Fibroblast of skin of abdomen (primary cell): ENCODE measurements around the gene PCARE.
A peak's percentile ranks its signal among the peaks of the same experiment; 100 is the strongest.

Source experiments
- DNase-seq: peaks from one replicate; pipeline ENCODE4 v3.0.0-alpha.2; 2013

Gene PCARE

DNA sequence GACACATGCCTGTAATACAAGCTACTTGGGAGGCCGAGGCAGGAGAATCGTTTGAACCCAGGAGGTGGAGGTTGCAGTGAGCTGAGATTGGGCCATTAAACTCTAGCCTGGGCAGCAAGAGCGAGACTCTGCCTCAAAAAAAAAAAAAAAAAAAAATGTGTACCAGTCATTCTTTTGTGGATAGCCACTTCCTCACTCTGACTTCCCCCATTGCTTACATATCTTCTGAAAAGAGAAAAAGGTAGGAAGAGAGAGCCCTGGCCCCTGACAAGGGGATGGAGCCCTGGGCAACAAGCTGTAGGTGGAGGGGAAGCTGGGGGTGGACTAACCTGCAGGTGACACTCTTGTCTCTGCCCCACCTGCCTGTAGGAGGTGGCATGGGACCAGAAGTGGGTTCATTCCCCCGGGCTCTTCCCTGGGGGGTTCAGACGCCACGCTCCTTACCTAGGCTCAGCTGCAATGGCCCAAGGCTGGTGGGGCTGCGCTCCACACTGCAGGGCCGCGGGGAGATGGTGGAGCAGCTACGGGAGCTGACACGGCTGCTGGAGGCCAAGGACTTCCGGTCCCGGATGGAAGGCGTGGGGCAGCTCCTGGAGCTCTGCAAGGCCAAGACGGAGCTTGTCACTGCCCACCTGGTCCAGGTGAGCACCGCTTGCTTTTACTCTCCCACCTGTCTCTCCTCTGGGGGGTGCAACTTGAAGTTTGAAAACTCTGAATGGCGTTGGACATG lies 39.1 kb downstream of the PCARE start:
- DNase-seq, result no peak

DNA sequence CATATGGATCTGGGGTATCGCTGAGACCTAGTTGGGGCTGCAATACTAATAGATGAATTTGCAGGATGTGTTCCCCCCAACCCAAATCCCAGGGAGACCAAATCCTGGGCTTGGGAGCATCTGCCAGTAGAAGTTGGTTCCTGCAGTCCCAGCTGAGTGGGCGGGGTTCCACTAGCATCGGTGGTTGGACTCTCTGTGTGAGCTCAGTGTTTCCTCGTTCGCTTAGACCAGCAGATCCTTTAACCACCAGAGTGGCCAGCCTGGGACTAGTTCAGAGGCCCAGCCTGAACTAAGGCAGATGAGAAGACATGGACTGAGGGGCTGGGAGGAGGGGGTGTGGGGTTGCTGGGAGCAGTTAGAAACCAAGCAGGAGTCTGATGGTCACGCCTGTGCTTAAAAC lies 40.7 kb downstream of the PCARE start:
- DNase-seq, result no peak

DNA sequence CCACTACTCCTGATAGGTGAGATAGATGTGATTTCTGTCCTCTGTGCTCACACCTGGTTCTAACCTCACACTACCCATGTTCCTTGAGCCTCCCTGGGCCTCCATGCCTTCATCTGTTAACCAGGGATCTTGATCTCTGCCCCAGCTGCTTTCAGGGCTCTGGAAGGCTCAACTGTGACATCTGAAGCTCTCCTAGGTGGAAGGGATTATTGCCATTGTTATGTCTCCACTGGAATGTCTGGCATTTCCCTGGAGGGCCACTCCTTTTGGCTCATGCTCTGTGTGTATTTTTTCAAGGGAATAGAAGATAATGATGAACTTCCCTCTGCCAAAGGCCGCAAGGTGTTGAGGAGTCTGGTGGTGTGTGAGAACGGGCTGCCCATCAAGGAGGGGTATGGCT lies 41.2 kb downstream of the PCARE start:
- peak; percentile 42 for DNase-seq

DNA sequence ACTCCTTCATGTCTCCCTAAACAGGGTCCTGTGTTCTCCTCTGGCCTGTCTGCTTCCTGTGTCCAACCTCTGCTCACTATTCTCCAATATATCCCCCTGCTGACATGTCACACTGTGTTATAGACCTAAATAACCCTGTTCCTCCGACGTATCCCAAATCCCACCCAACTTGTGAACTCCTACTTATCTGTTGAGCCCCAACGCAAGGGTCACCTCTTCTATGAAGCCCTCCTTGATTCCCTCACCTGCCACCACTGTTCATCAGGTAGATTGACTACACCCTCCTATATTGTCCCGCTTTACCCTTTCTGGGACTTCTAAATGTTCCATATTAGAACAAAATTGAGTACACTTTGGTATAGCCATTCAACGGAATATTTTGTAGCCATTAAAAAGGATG lies 42.1 kb downstream of the PCARE start:
- no peak for DNase-seq

DNA sequence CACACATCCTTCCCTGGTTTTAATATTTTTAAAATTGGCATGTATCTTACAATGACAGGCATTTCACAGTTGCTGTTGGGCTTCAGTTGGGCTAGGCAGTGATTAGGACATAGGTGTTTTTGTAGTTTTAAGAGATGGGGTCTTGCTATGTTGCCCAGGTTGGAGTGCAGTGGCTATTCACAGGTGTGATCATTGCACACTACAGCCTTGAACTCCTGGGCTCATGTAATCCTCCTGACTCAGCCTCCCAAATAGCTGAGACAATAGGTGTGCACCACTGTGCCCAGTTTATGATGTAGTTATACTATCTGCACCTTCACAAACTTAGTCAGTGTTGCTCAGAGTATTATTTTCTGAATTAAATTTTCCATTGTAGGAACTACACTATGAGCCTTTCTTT lies 43.3 kb downstream of the PCARE start:
- no peak for DNase-seq

DNA sequence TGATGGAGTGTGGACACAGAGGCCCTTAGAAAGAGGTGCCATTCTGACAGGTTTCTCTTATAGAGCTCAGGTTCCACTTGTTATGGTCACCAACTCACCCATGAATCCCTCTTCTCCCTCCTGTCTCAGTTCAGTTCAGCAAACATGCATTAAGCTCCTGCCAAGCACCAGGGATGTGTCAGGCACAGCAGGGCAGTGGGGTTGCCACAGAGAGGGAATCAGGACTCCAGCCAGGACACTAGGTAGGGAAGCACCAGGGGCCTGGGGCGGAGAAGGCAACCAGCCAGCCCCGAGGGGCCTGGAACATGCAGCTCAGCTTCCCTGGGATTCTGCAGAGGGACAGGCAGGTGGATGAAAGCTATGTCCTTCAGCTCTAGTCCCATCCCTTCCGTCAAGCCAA lies 48.6 kb downstream of the PCARE start:
- DNase-seq, result no peak

DNA sequence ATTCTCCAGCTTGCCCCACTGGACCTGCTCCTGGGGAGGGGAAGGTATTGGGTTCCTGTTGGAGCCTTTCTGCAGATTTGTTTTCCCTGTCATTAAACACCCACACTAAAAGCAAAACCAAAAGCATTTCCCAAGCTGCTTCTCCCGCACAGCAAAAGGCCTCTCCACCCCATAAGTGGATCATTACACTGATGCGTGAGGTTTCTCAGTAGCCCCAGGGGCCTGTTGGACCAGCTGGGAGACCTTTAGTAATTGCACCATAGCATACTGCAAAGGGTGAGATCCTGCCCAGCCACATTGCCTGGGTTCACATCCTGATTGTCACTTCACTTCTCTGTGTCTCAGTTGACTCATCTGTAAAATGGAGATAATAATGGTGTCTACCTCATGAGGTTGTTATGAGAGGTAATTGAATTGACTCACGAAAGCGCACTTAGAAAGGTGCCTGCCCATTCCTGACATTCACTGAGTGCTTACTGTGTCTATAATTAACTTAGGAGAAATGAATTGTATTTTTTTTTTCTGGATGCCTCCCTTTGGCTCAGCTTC lies 49.4 kb downstream of the PCARE start:
- DNase-seq, result no peak

DNA sequence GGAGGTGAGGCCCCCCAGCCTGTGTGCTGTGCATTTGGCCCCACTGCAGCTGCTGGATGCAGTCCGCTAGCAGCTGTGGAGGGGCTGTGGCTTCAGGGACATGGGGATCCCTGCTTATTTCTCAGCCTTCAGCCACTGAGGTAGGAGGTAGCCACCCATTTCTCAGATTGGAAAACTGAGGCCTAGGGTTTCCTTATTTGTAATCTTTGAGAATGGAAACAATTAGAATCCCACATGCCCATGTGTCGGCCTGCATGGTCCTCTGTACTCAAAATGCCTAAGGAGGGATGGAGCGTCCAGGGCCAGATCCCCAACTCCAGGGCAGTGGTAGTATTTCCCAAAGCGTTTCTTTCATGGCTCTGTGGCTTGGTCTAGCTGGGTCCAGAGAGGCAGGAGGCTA lies 51.1 kb downstream of the PCARE start:
- DNase-seq, result no peak

DNA sequence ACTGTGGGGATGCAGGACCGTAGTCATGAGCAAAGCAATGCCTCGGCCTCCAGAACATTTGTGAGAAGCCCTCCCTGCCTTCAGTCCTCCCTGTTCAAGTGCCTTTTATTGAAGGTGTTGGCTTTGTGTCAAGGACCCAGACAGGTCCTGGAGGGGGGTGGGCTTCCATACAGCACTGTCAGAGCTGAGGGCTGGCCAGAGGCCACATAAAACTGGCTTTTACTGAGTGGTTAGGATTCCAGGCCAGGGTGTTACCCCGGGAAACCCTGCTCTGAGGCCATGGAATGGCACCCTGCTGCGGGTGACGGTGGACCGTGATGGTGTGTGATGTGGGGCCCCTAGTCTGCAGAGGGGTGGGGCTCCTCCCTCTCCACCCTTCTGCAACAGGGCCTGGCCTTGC lies 51.6 kb downstream of the PCARE start:
- DNase-seq, result no peak

DNA sequence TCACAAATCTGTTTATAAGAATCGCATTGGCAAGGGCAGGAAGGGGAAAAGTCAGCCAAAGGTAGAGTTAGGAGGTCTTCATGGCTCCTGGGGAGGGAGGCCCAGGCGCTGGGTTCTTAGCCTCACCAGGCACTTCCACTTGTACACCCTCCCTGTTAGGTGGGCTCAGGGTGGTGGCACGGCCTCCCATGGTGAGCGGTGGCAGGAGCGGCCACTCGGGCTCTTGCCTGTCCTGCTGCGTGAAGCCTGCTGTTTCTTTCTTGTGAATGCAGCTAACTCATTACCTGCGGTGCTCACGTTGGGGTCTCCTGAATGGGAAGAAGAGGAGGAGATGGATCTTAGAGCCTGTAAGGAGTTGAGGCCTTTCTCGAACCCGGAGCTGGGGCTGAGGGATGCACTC lies 52.4 kb downstream of the PCARE start:
- no peak for DNase-seq

DNA sequence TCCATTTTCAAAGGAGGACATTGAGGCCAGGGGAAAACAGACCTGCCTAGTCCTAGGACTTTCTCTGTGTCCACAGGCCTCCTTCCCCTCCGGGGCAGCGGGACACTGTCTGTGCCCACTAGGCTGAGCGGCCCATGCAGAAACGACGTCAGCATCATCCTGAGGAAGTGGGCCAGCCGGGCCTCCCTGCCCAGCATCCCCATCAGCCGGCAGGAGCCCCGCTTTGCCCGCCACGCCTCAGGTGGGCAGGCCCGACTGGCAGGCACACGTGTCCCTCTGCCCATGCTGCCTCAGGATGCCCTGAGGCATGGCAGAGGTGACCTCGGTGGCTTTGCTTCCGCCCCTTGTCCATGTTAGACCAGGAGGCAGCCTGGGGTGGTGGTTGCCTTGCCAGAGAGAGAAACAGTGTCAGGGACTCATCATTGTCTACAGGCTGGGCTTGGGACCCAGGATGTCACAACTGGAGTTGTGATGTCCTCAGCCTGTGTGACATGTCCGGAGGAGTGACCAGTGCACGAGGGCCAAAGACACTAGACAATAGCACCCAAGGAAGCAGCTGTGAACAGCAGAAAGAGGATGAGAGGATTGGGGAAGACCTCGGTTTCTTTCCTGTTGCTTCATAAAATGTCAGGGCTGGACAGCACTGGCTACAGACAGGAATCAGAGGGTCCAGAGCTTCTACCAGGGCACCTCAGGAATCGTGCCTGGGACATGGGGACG lies 56.4 kb downstream of the PCARE start:
- no peak for DNase-seq

DNA sequence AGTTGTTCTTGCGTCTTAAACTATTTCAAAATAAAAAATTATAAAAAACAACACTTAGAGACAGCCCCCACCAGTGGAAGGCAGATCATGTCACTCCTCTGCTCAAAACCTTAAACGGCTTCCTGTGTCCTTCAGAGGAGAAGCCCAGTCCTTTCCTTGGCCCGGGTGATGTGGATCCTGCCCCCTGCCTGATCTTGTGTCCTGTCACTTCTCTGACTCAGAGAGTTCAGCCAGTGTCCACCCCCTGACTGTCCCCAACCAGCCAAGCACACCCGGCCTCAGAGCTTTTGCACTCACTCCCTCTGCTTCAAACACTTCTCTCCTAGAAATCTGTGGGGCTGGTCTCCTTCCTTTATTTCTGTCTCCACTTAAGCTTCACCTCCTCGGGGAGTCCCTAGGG lies 57.8 kb downstream of the PCARE start:
- no peak for DNase-seq

DNA sequence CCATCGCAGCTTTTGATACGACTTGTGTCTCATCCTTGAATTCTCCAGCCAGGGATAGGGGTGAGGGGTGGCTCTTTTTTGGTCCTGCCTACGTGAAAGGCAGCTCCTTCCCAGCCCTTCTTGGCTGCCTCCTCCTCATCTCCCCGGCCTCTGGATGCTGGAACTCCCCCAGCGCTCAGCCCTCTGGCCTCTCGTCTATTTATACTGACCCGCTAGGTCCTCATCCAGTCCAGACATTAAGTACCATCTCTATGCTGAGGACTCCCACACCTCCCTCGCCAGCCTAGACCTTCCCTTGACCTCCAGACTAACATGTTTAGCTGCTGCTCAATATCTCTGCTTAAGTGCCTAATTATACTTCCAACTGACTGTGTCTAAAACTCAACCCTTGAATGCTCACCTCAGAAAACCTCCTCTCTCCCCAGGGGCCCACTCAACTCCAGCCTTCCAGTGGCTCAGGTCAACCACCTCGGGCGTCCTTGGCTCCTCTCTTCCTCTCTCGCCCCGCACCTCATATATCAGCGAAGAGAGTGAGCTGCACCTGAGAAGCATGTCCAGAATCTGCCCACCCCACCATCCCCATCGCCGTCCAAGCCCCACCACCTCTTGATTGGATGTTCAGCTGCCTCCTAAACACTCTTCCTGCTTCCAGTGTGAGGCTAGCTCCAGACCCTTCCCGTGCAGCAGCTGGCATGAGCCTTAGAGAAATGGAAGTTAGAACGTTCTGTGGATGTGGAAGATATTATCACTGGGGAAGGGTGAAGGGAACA lies 58.4 kb downstream of the PCARE start:
- no peak for DNase-seq

DNA sequence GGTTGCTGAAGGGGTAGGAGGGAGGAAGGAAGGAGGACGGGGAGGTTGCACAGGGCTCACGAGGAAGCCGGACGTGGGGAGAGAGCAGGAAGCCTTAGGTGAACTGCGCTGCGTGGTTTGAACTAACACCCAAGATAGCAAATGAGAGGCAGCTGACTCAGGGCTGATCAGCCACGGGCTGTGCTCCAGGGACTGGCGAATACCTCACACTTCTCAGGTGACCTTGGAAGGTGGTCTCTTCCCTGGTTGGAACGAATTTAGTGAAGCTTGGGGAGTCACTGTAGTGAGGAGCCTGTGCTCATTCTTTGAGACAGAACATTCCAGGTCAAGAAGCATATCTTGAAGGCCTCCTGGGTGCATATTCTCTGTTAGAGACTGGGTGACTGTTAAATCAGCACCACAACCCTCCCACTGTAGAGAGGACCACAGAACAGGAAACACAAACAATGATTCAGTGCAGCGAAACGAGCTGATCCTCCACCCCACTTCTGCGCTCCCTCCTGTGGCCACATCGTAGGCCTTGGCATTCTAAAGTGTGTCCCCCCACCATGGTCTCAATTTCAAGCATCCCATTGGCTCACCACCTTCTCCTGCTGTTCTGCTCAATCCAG lies 59.4 kb downstream of the PCARE start:
- peak; percentile 17 for DNase-seq

DNA sequence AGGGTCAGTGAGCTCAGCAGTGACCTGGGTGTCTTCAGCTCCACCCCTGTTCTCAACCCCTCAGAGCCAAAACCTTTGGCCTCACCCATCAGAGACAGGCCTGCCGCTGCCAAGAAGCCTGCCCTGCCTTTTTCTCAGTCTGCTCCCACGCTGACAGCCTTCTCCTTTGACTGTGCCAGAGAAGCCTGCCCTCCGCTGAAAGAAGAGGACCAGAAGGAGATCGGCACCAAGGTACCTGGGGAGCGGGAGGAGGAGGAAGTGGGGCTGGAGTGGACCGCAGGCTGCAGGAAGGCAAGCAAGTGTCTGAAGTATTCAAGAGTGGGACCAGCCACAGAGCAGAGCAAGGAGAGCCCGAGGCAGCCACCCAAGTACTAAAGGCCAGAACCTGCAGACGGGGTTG lies 60.0 kb downstream of the PCARE start:
- no peak for DNase-seq

DNA sequence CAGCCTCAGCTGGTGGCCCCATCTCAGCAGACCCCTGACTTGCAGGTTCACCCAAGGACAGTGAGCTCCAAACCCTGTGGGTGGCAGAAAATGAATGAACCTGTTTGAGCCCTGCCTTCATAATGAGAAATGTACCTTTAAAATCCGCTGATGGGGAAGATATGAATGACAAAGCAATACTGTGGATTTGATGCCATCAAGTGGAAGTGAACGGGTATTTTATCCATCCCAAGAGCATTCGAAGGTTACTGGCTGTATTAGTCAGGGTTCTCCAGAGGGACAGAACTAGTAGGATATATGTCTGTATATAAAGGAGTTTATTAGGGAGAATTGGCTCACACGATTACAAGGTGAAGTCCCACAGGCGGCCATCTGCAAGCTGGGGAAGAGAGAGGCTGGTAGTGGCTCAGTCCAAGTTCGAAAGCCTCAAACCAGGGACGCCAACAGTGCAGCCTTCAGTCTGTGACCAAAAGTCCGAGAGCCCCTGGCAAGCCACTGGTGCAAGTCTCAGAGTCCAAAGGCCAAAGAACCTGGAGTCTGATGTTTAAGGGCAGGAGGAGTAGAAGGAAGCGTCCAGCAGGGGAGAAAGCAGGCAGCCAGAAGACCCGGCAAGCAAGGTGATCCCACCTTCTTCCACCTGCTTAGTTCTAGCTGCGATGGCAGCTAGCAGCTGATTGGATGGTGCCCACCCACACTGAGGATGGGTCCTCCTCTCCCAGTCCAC lies 61.1 kb downstream of the PCARE start:
- no peak for DNase-seq

DNA sequence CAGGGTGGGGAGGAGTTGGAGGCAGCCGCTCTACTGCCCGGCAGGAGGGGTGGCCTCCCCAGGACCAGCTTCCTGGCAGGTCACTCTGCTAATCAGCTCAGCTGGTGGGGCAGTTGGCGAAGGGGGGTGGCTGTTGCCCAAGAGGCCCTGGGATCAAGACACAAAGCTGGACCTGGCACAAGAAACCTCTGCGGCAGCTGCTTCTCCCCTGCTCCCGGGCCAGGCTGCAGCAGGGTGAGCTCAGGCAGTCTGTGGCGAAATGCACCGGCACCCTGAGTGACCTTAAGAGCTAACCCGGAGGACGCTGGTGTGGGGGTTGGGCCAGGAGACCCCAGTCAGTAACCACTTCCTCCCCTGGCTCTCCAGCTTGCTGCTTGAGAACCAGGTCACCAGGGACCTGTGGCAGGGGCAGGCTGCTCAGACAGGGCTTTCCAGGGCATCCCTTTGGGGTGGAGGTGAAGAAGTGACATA lies 62.1 kb downstream of the PCARE start:
- no peak for DNase-seq
